DND-41 (cell line): Measurements from ENCODE around the gene MLANA.
"Not testable (repeated sequence)": the region's sequence is repeated elsewhere in the genome, so short reads cannot be mapped to it uniquely, and the experiment has no call there.

Source experiments
- ATAC-seq: fragments of 200-7000 bp; cut with Tn5 transposase; 3 replicates; pipeline ENCODE4 v1.9.1; 2021; ENCODE audit warnings: low read depth; ENCODE audit not compliant: insufficient read depth
- DNase-seq: peaks from one replicate; pipeline ENCODE4 v3.0.0-alpha.2; 2020
- H2AFZ ChIP-seq: 2 replicates; pipeline ENCODE4 v1.6.0; 2012; ENCODE audit warnings: low read depth, low read length
- H3K27ac ChIP-seq: 2 replicates; pipeline ENCODE4 v1.5.1; 2012; ENCODE audit warnings: low read length, inconsistent platforms
- H3K27me3 ChIP-seq: fragments of 200-600 bp; sonication (generic); 2 replicates; pipeline ENCODE4 v1.6.0; 2012; ENCODE audit warnings: low read length, mild to moderate bottlenecking, inconsistent platforms; ENCODE audit not compliant: insufficient read depth, poor library complexity
- H3K36me3 ChIP-seq: 2 replicates; pipeline ENCODE4 v1.5.1; 2012; ENCODE audit warnings: low read length, inconsistent platforms; ENCODE audit not compliant: insufficient read depth
- H3K4me1 ChIP-seq: 2 replicates; pipeline ENCODE4 v1.5.1; 2012; ENCODE audit warnings: mild to moderate bottlenecking, low read length; ENCODE audit not compliant: insufficient read depth
- H3K4me2 ChIP-seq: 2 replicates; pipeline ENCODE4 v1.6.0; 2012; ENCODE audit warnings: mild to moderate bottlenecking, moderate library complexity, low read length, inconsistent platforms; ENCODE audit not compliant: insufficient read depth
- H3K4me3 ChIP-seq, 2 experiments: fragments of 200-600 bp in 1 of 2; shearing (Covaris generic) in 1 of 2; 2 replicates each; pipeline ENCODE4 v1.5.1; 2012 to 2016; ENCODE audit warnings: inconsistent platforms in 2 of 2, low read length in 2 of 2, mild to moderate bottlenecking in 2 of 2, low read depth in 1 of 2, moderate library complexity in 1 of 2
- H3K79me2 ChIP-seq: 2 replicates; pipeline ENCODE4 v1.6.0; 2012; ENCODE audit warnings: low read length, inconsistent platforms; ENCODE audit not compliant: insufficient read depth
- H3K9ac ChIP-seq: 2 replicates; pipeline ENCODE4 v1.6.0; 2012; ENCODE audit warnings: low read depth, mild to moderate bottlenecking, inconsistent platforms, low read length, moderate library complexity
- H3K9me3 ChIP-seq: 2 replicates; pipeline ENCODE4 v1.5.1; 2012; ENCODE audit warnings: low read length, moderate library complexity, mild to moderate bottlenecking, inconsistent platforms; ENCODE audit not compliant: insufficient read depth, severe bottlenecking
- H4K20me1 ChIP-seq: 2 replicates; pipeline ENCODE4 v1.6.0; 2012; ENCODE audit warnings: low read length; ENCODE audit not compliant: insufficient read depth
- EZH2 ChIP-seq: IDR thresholded peaks from 3 replicates; pipeline ENCODE4 v1.6.1; 2012; ENCODE audit warnings: borderline replicate concordance, low read depth, mild to moderate bottlenecking, moderate library complexity, low read length, inconsistent platforms; ENCODE audit not compliant: severe bottlenecking
- TF ChIP-seq, protein P1 (sequence below): IDR thresholded peaks from 2 replicates; pipeline ENCODE4 v1.5.1; 2012; ENCODE audit warnings: borderline replicate concordance, low read length, moderate library complexity, mild to moderate bottlenecking; ENCODE audit not compliant: poor library complexity, severe bottlenecking; ENCODE audit errors: extremely low read depth

The MLANA gene

DNA sequence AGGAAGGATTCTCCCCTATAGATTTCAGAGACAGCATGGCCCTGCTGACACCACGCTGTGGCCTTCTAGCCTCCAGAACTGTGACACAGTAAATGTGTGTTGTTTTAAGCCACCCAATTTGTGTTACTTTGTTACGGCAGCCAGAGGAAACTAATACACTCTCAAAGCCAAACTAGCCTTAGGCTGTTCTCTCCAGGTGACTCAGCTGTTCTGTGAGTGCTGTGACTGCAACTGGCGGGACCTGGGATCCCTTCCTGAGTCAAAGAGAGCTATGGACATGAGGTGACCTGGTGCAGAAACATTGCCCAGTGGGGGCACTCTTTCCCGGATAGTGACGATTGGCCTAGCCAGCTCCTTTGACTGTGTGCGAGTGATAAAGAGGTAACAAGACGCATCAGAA lies 14.0 kb upstream of the MLANA start:
- Histone ChIP-seq H3K4me3 (no peak overlapping the region), H3K79me2 (no peaks in the 10 kb centered on the region), H3K27me3 (no peaks in the 10 kb centered on the region), H2AFZ (no peak overlapping the region), H3K27ac (no peak overlapping the region), H3K36me3 (no peaks in the 10 kb centered on the region), H3K4me1 (no peaks in the 10 kb centered on the region), H4K20me1 (no peaks in the 10 kb centered on the region), H3K9me3 (no peaks in the 10 kb centered on the region), H3K9ac (no peak overlapping the region), H3K4me2 (no peak overlapping the region)
- ATAC-seq (no peak), DNase-seq (no peak)
- TF ChIP-seq EZH2 = no peak
- TF ChIP-seq, protein P1, sequence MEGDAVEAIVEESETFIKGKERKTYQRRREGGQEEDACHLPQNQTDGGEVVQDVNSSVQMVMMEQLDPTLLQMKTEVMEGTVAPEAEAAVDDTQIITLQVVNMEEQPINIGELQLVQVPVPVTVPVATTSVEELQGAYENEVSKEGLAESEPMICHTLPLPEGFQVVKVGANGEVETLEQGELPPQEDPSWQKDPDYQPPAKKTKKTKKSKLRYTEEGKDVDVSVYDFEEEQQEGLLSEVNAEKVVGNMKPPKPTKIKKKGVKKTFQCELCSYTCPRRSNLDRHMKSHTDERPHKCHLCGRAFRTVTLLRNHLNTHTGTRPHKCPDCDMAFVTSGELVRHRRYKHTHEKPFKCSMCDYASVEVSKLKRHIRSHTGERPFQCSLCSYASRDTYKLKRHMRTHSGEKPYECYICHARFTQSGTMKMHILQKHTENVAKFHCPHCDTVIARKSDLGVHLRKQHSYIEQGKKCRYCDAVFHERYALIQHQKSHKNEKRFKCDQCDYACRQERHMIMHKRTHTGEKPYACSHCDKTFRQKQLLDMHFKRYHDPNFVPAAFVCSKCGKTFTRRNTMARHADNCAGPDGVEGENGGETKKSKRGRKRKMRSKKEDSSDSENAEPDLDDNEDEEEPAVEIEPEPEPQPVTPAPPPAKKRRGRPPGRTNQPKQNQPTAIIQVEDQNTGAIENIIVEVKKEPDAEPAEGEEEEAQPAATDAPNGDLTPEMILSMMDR = no peak

DNA sequence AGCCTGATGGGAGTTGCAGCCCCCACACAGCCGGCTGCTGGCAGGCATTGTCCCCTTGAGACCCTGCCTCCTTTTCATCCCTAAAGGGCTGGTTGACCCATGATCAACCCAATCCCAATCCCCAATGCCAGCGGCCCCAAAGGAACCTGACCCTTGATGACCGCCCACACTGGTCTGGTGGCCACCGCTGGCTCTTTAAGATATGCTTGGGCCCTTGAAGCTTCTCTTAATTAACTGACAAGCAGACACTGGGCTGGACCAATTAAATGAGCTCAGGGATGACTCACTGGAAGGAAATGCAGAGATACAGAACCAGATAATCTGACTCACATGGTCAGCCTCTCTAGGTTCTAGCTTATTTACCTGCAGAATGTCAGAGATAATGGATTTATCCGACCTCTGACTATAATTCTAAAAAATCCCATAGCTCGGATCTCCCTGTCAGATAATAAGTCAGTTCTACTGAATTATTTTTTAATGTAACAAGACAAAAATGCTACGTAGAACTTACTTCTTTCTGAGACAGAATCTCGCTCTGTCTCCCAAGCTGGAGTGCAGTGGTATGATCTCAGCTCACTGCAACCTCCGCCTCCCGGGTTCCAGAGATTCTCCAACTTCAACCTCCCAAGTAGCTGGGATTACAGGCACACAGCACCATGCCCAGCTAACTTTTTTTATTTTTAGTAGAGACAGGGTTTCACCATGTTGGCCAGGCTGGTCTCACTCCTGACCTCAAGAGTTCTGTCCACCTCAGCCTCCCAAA lies 11.1 kb upstream of the MLANA start:
- H2AFZ ChIP-seq = no peak overlapping the region
- H3K9ac ChIP-seq = no peak overlapping the region
- no peak overlapping the region for H3K27ac ChIP-seq
- DNase-seq (no peak), ATAC-seq (0 out of 3 replicates have a peak, but pooled peaks have one; percentile 31)
- H3K27me3 ChIP-seq = no peaks in the 10 kb centered on the region
- H3K4me3 ChIP-seq = no peak overlapping the region
- TF ChIP-seq, protein P1 = no peak
- no peak for TF ChIP-seq EZH2
- H3K4me1 ChIP-seq = no peaks in the 10 kb centered on the region
- H3K4me2 ChIP-seq = no peak overlapping the region
- H3K79me2 ChIP-seq = no peaks in the 10 kb centered on the region
- no peaks in the 10 kb centered on the region for H3K9me3 ChIP-seq
- no peaks in the 10 kb centered on the region for H3K36me3 ChIP-seq
- H4K20me1 ChIP-seq = no peaks in the 10 kb centered on the region

DNA sequence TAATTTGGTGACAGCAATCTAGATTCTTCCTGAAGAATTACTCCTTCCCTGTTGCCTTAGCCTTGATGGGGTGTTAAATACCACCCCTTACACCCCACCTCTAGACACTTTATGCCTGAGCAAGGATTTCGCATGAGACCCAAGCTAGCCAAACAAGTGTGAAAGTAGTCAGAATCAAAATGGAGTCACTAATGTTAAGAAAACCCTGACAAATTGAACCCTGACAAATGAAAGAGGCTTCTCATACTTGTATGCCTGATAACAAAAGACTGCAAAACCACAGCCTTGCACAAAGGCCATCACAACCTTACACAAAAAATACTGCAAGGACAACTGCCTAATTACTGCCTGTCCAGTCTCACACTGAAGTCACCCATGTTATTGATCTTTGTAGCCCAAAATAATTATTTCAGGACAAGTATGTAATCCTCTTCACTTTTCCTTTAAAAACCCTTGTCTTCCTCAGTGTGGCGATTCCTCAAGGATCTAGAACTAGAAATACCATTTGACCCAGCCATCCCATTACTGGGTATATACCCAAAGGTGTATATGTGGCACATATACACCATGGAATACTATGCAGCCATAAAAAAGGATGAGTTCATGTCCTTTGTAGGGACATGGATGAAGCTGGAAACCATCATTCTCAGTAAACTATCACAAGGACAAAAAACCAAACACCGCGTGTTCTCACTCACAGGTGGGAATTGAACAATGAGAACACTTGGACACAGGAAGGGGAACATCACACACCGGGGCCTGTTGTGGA lies 8.3 kb upstream of the MLANA start:
- not testable (repeated sequence) for H3K27me3 ChIP-seq, H3K36me3 ChIP-seq, H3K4me3 ChIP-seq, H3K9ac ChIP-seq, H3K9me3 ChIP-seq, H3K4me1 ChIP-seq, H2AFZ ChIP-seq, ATAC-seq, H3K4me2 ChIP-seq, H4K20me1 ChIP-seq, H3K79me2 ChIP-seq, DNase-seq, H3K27ac ChIP-seq

DNA sequence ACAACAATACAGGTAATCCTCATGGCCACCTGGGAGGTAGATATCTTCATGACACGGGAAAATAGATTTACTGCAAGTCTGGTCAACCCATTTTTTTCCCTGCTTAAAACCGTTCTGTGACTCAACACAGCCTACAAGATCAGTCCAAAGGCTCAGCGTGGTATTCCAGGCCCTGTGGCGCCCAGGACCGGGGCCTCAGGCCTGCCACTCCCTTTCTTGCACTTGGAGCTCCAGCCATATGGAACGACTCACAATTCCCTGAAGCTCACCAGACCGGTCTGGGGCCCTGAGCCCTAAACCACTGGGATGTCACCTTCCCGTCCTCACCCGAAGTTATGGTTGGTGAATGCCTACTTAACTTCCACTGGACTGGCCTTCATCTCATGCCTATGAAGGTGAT lies 6.5 kb upstream of the MLANA start:
- Histone ChIP-seq H4K20me1 (no peaks in the 10 kb centered on the region), H2AFZ (no peak overlapping the region), H3K4me1 (no peaks in the 10 kb centered on the region), H3K4me3 (no peak overlapping the region), H3K27me3 (no peaks in the 10 kb centered on the region), H3K9ac (no peak overlapping the region), H3K9me3 (no peaks in the 10 kb centered on the region), H3K79me2 (no peaks in the 10 kb centered on the region), H3K4me2 (no peak overlapping the region), H3K36me3 (no peaks in the 10 kb centered on the region), H3K27ac (no peak overlapping the region)
- TF ChIP-seq EZH2 = no peak
- TF ChIP-seq, protein P1 = no peak
- ATAC-seq (no peak), DNase-seq (no peak)
